Natural killer cell treated with Interleukin-12 subunit alpha and Interleukin-12 subunit beta and Interleukin-15 and Interleukin-18, amount 100 ng/mL, for 72 hours (primary cell): ENCODE data around the gene SLC34A1. TPM values are rescaled to one million over a fixed set of nuclear protein-coding genes. Genes with fewer than 3 reads are reported as not detected.
"Not testable (repeated sequence)": the region's sequence is repeated elsewhere in the genome, so short reads cannot be mapped to it uniquely, and the experiment has no call there.

ENCODE experiments used
- ATAC-seq, 2 donors: fragments of 150-1000 bp; cut with Tn5 transposase in 1 of 2; sonication (Bioruptor Pico), chemical (Tn5 transposase) in 1 of 2; 2 replicates each; pipeline ENCODE4 v1.10.0; 2021
- DNase-seq: peaks from one replicate; pipeline ENCODE4 v3.0.0; 2022; ENCODE audit warnings: low spot score
- H3K27ac Mint-ChIP-seq, 2 donors: 1 replicate in 1 of 2; 2 replicates in 1 of 2; pipeline ENCODE4 v1.8.0; 2022; ENCODE audit warnings: mixed read lengths in 2 of 2, mild to moderate bottlenecking in 1 of 2, moderate library complexity in 1 of 2
- H3K27me3 Mint-ChIP-seq, 2 donors: 1 replicate in 1 of 2; 2 replicates in 1 of 2; pipeline ENCODE4 v1.8.0; 2022; ENCODE audit warnings: mixed read lengths in 2 of 2
- H3K36me3 Mint-ChIP-seq: one replicate; pipeline ENCODE4 v1.8.0; 2022; ENCODE audit warnings: mixed read lengths
- H3K4me1 Mint-ChIP-seq, 2 donors: 1 replicate in 1 of 2; 2 replicates in 1 of 2; pipeline ENCODE4 v1.8.0; 2022; ENCODE audit warnings: low read depth in 2 of 2, mixed read lengths in 2 of 2, mild to moderate bottlenecking in 1 of 2
- H3K4me3 Mint-ChIP-seq: one replicate; pipeline ENCODE4 v1.8.0; 2022; ENCODE audit warnings: mixed read lengths
- H3K9me3 Mint-ChIP-seq: 2 replicates; pipeline ENCODE4 v1.8.0; 2022; ENCODE audit warnings: mixed read lengths
- total RNA-seq, 2 donors: library from RNA; stranded (reverse); gene quantifications; one replicate each; pipeline ENCODE4 v1.2.3, GENCODE V29; 2022

The SLC34A1 gene
- total RNA-seq, 2 donors from 2014 or later, result not detected

GRCh38 chr5:177410575-177410974 lies 26.3 kb downstream of the SLC34A1 start:
- Mint-ChIP-seq H3K4me1 (peaks cover 46 to 54% of the 10 kb centered on the region in 2 donors), H3K27ac (peak overlapping the region; percentile 42 to 81)

DNA sequence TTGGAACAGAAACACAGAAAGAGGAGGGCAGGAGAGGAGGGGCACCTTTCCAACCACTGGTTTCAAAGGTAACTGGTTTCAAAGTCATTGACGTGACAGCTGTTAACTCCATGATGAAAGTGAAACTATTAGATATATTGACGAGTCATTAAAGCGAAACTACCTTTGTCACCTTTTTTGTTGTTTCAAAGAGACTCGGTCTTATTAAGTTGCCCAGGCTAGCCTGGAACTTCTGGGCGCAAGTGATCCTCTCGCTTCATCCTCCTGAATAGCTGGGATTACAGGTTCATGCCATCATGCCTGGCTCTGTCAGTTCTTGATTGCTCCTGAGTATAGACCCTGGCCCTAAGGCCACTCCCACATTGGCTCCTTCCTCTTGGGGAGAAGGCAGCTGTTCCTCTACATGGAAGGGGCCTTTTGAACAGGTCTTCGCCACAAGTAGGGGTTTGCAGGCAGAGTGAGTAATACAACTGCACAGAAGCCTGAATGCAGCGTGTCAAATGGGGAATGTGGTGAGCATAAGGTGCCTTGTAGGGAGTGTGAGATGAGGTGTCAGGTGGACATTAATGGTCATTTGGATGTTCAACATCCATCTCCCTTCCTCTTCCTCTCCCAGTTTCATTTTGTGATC lies 28.5 kb downstream of the SLC34A1 start:
- ATAC-seq (peak in 1 of 2 donors; percentile 57), DNase-seq (no peak)
- Mint-ChIP-seq H3K36me3 (no peaks in the 10 kb centered on the region), H3K27me3 (no peaks in the 10 kb centered on the region), H3K4me3 (peak overlapping the region; percentile 62), H3K27ac (peak overlapping the region; percentile 41 to 59), H3K9me3 (no peaks in the 10 kb centered on the region), H3K4me1 (peaks cover 32 to 39% of the 10 kb centered on the region in 2 donors)

More at GRCh38 chr5:177410575-177410974, 26.3 kb downstream of the SLC34A1 start:
- Mint-ChIP-seq H3K36me3 (no peaks in the 10 kb centered on the region), H3K9me3 (no peaks in the 10 kb centered on the region), H3K4me3 (peak overlapping the region; percentile 55), H3K27me3 (no peaks in the 10 kb centered on the region)
- DNase-seq (no peak), ATAC-seq (peak; percentile 70)

- peaks cover 27 to 32% of the 10 kb centered on the region in 2 donors for H3K4me1 Mint-ChIP-seq
- no peaks in the 10 kb centered on the region for H3K27me3 Mint-ChIP-seq
- H3K36me3 Mint-ChIP-seq, result no peaks in the 10 kb centered on the region
- peak overlapping the region; percentile 4 to 33 for H3K27ac Mint-ChIP-seq
- no peak overlapping the region for H3K4me3 Mint-ChIP-seq
- no peak for ATAC-seq
- DNase-seq, result no peak
- H3K9me3 Mint-ChIP-seq, result no peaks in the 10 kb centered on the region
These were observed 30.2 kb downstream of the SLC34A1 start for GRCh38 chr5:177414481-177414880.

GRCh38 chr5:177417081-177417480 lies 32.8 kb downstream of the SLC34A1 start:
- H3K4me1 Mint-ChIP-seq, result peaks cover 11 to 19% of the 10 kb centered on the region in 2 donors
- DNase-seq, H3K27ac Mint-ChIP-seq, H3K27me3 Mint-ChIP-seq, H3K9me3 Mint-ChIP-seq, H3K36me3 Mint-ChIP-seq, ATAC-seq, H3K4me3 Mint-ChIP-seq: not testable (repeated sequence)

GRCh38 chr5:177419046-177419445 lies 34.8 kb downstream of the SLC34A1 start:
- ATAC-seq (no peak), DNase-seq (no peak)
- no peaks in the 10 kb centered on the region for H3K9me3 Mint-ChIP-seq
- no peaks in the 10 kb centered on the region for H3K36me3 Mint-ChIP-seq
- H3K27ac Mint-ChIP-seq, result no peak overlapping the region
- H3K4me1 Mint-ChIP-seq, result peaks cover under 1 to 2% of the 10 kb centered on the region in 2 donors
- no peaks in the 10 kb centered on the region for H3K27me3 Mint-ChIP-seq
- no peak overlapping the region for H3K4me3 Mint-ChIP-seq

DNA sequence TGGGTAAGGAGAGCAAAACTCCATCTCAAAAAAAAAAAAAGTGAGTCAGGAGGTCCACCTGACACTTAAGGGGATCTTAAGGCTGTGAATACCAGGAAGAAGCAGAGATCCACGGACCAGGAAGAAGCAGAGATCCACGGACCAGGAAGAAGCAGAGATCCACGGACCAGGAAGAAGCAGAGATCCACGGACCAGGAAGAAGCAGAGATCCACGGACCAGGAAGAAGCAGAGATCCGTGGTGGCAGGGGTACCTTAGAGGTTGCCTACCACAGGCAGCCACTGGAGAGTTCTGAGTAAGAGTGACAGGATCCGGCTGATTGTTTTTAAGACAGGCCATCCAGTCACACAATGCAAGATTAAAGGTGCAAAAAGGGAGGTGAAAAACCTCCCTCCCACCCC lies 36.2 kb downstream of the SLC34A1 start:
- H3K36me3 Mint-ChIP-seq, H3K27me3 Mint-ChIP-seq, DNase-seq, ATAC-seq, H3K9me3 Mint-ChIP-seq, H3K4me3 Mint-ChIP-seq, H3K27ac Mint-ChIP-seq: not testable (repeated sequence)
- peaks cover 9 to 12% of the 10 kb centered on the region in 2 donors for H3K4me1 Mint-ChIP-seq

DNA sequence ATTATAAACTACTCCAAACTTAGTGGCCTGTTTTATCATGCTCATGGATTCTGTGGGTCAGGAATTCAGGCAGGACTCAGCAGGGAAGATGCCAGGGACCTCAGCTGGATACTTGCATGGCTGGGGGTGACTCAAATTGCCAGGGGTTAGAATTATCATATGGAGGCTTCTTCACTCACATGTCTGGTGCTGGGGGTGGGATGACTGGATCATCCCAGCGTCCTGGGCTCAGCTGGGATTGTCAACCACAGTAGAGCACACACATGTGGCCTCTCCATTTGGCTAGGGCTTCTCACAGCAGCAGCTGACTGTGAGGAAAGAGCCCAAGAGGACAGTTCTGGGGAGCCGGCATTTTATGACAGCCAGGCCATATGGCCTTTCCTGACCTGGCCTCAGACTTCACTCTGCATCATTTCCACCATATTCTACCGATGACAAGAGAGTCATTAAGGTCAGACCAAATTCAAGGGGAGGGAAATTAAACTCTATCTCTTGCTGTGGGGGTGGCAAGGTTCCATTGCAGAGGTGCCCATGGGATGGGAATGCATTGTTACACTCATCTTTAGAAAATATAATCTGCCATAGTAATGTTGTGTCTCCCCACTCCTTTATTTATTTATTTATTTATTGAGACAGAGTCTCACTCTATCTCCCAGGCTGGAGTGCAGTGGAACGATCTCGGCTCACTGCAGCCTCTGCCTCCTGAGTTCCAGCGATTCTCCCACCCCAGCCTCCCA lies 37.0 kb downstream of the SLC34A1 start:
- H3K4me1 Mint-ChIP-seq, result peaks cover 12 to 19% of the 10 kb centered on the region in 2 donors
- no peaks in the 10 kb centered on the region for H3K27me3 Mint-ChIP-seq
- DNase-seq, result no peak
- no peak overlapping the region for H3K27ac Mint-ChIP-seq
- H3K9me3 Mint-ChIP-seq, result no peaks in the 10 kb centered on the region
- no peak for ATAC-seq
- H3K36me3 Mint-ChIP-seq, result no peaks in the 10 kb centered on the region
- no peak overlapping the region for H3K4me3 Mint-ChIP-seq

GRCh38 chr5:177423671-177424070 lies 39.4 kb downstream of the SLC34A1 start:
- Mint-ChIP-seq H3K9me3 (no peaks in the 10 kb centered on the region), H3K36me3 (no peaks in the 10 kb centered on the region), H3K4me3 (no peak overlapping the region), H3K27ac (peak overlapping the region in 1 of 2 donors; percentile 92), H3K4me1 (peaks cover 21 to 30% of the 10 kb centered on the region in 2 donors), H3K27me3 (no peaks in the 10 kb centered on the region)
- no peak for DNase-seq
- no peak for ATAC-seq

DNA sequence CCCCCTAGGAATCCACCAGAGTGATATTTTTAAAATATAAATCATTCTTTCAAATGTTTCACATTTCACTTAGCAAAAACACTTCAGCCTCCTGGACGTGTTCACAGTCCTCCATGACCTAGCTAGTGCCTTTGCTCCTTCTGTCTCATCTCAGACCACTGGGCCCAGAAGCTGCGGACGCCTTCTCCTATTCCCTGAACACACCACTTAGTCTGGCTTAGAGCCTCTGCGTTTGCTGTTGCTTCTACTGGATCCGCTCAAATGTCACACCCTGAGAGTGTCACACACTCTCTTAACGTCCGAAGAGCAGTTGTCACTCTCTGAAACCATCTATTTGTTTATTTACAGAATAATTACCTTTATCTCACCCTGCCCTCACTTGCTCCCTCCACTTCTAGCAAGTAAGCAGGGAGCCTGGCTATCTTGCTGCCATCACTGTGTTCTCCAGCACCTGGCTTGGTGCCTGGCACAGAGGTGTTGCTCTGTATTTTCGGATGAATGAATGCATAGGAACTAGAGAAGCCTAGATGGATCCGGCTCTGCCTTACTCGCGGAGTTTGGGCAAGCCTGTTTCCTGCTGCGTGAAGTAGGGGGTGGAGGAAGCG lies 41.1 kb downstream of the SLC34A1 start:
- H3K4me1 Mint-ChIP-seq, result peaks cover 36 to 46% of the 10 kb centered on the region in 2 donors
- H3K27me3 Mint-ChIP-seq, result no peaks in the 10 kb centered on the region
- no peak for ATAC-seq

DNA sequence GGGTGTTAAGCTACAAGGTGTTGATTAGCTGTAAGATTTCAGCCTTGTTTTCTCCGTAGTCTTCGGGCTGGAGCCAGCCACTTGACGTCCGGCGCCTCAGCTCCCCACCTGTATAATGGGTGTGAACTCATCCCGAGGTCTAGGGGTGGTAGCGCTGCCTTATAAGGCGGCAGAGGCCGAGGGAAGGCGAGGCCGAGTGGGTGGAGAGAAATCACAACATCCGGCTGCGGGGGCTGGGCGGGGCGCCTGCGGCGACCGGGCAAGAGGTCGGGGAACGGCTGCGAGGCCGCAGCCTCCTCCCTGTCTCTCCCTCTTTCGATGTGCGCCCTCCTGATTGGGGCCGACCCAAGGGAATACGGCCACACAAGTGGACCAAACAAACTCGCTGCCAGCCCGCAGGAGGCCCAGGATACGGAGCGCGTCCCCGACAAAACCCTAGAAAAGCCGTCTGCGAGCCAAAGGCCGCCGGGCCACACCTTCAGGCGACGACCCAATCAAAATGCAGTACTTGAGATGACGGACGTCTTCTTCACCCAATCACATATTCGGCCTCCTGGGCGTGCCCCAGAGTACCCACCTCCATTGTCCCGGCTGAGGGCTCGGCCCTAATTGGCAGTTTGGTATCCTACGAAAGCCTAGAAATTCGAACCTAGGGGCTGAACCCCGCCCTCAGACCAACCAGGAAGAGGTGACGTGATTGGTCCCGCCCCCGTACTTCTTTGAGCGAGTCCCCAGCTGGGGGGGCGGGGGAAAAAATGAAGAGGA lies 41.7 kb downstream of the SLC34A1 start:
- peak overlapping the region; percentile 92 for H3K27ac Mint-ChIP-seq
- ATAC-seq, result peak; percentile 91 to 92
- no peaks in the 10 kb centered on the region for H3K36me3 Mint-ChIP-seq
- H3K27me3 Mint-ChIP-seq, result no peaks in the 10 kb centered on the region
- H3K4me1 Mint-ChIP-seq, result peaks cover 43 to 53% of the 10 kb centered on the region in 2 donors
- peak; percentile 100 for DNase-seq
- no peaks in the 10 kb centered on the region for H3K9me3 Mint-ChIP-seq
- peak overlapping the region; percentile 88 for H3K4me3 Mint-ChIP-seq

More for the DNA sequence above, 41.1 kb downstream of the SLC34A1 start:
- Mint-ChIP-seq H3K4me3 (peak overlapping the region; percentile 88), H3K36me3 (no peaks in the 10 kb centered on the region), H3K9me3 (no peaks in the 10 kb centered on the region), H3K27ac (peak overlapping the region; percentile 92)
- no peak for DNase-seq

DNA sequence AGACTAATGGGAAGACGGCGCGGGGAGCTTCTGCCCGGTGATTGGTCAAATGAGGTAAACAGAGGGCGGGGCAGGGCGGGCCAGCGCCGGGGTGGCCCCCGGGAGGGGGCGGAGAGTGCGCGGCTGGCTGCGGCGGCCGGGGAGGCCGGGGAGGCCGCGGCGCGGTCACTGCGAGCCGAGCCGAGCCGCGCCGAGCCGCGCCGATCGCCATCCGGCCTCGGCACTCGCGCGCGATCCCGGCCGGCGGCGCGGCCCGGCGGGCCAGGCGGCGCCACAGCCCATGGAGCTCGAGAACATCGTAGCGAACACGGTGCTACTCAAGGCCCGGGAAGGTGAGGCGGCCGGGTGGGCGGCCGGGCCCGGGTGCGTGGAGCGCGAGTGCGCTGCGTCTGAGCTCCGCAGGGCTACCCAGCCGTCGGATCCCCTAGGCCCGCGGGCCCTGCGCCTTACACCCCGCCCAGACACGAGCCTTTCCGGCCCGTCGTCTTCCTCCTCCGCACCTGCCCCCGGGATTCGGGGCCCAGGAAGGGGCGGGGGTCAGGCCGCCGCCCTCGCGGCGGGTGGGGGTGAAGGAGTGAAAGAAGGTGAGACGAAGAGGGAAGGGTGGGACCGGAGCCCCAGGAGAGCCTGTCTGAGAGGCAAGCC lies 42.5 kb downstream of the SLC34A1 start, which contains the start of gene GRK6:
TSS of gene GRK6 (plus strand) at position 111 of the 645 bp plus-strand sequence. CDS start at position 281, 170 bp downstream.
- H3K9me3 Mint-ChIP-seq, result no peaks in the 10 kb centered on the region
- ATAC-seq, result peak; percentile 0 to 10
- DNase-seq, result peak; percentile 74
- H3K27ac Mint-ChIP-seq, result peak within 1 kb of the TSS; percentile 92
- no peaks in the 10 kb centered on the region for H3K36me3 Mint-ChIP-seq
- H3K27me3 Mint-ChIP-seq, result no peaks in the 10 kb centered on the region
- H3K4me3 Mint-ChIP-seq, result peak within 1 kb of the TSS; percentile 90
- peaks cover 49 to 60% of the 10 kb centered on the region in 2 donors for H3K4me1 Mint-ChIP-seq

- Mint-ChIP-seq H3K9me3 (no peaks in the 10 kb centered on the region), H3K4me1 (peaks cover 53 to 65% of the 10 kb centered on the region in 2 donors), H3K4me3 (peak overlapping the region; percentile 90), H3K27me3 (no peaks in the 10 kb centered on the region), H3K36me3 (no peaks in the 10 kb centered on the region), H3K27ac (peak overlapping the region; percentile 92)
- ATAC-seq (no peak), DNase-seq (no peak)
These were observed 43.1 kb downstream of the SLC34A1 start for GRCh38 chr5:177427211-177427822.
